Right lobe of liver (tissue), 4 donors: Measurements from ENCODE around the gene KRTAP10-9.

Experiments used
- CTCF ChIP-seq, 4 donors: fragments of 200-600 bp in 3 of 4; fragments of 450-650 bp in 1 of 4; IDR thresholded peaks; one replicate each; pipeline versions ENCODE4 v1.5.1 to v1.8.0; 2016 to 2022; ENCODE audit warnings: antibody characterized with exemption in 4 of 4, mild to moderate bottlenecking in 2 of 4
- POLR2A ChIP-seq: fragments of 450-650 bp; IDR thresholded peaks from one replicate; pipeline ENCODE4 v1.6.1; 2017; ENCODE audit warnings: antibody characterized with exemption, mild to moderate bottlenecking
- donor health status: DM: no; HTN: no; CAD: no.
- donor health status: DM: no; HTN: no; CAD: no.
- donor health status: DM: no; HTN: yes; CAD: no.

GRCh38 chr21:44578371-44579055 lies 48.4 kb upstream of the KRTAP10-9 start:
- no peak for TF ChIP-seq POLR2A
- no peak for TF ChIP-seq CTCF (IDR thresholded peaks at IDR 0.05)
